ENCODE results near the gene KCND3.
A peak's percentile ranks its signal among the peaks of the same experiment; 100 is the strongest.

KCND3 gene

GRCh38 chr1:111989531-111990025 lies at the start of gene KCND3:
KCND3 (minus strand) TSS chr1:111989668.
- TF ChIP-seq POLR2A (IDR thresholded peaks at IDR 0.05; ENCODE audit: low read depth, low read length), result no peak
- FAIRE-seq (no peak), DNase-seq (ENCODE audit: insufficient read length, low spot score) (no peak)

- DNase-seq (ENCODE audit: insufficient read length, low spot score) (no peak), FAIRE-seq (no peak)
- TF ChIP-seq POLR2A (IDR thresholded peaks at IDR 0.05; ENCODE audit: low read depth, low read length), result no peak
Measured at GRCh38 chr1:112034277-112034676, 44.8 kb upstream of the KCND3 start.

GRCh38 chr1:112033439-112034120 lies 44.1 kb upstream of the KCND3 start:
- no peak for TF ChIP-seq POLR2A (IDR thresholded peaks at IDR 0.05; ENCODE audit: low read depth, low read length)
- DNase-seq (ENCODE audit: insufficient read length, low spot score) (no peak), FAIRE-seq (no peak)

DNA sequence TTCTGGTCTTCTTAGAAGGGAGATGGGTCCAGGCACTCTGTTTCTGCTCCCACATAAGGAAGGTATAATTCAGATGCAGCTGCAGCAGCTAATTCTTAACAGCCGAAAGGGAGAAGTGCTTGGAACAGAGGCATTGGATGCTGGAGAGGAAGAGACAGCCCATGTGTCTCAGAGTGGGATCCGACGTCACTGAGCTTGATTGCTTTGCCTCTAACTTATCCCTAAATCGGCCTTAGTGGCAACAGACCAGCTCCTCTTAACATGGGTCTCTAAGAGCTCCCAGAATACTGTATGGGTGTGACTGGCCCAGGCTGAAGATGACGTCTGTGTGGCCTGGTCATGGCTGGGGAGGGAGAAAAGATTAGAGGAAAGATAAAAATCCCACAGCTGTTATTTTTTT lies 40.7 kb upstream of the KCND3 start:
- no peak for TF ChIP-seq POLR2A (IDR thresholded peaks at IDR 0.05; ENCODE audit: low read depth, low read length)
- FAIRE-seq, result no peak
- DNase-seq (ENCODE audit: insufficient read length, low spot score), result no peak

- no peak for DNase-seq (ENCODE audit: insufficient read length, low spot score)
- no peak for FAIRE-seq
- no peak for TF ChIP-seq POLR2A (IDR thresholded peaks at IDR 0.05; ENCODE audit: low read depth, low read length)
Measured at GRCh38 chr1:112027696-112028095, 38.2 kb upstream of the KCND3 start.

DNA sequence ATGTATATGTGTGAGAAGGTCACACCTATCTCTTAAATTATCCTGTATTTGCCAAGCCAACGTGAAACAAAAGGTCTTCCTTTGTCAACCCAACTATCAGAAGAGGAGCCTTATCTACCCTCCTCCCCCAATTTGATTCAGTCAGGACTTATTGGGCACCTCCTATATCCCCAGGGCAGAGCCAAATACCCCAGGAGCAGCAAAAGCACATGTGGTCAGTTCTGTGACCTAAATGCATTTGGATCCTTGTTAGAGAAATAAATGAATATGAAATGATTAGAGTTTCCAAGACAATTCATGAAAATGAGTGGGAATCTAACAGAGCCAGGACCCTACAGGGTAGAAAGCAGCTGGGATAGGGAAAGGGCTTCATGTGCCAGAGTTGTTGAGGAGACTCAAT lies 37.0 kb upstream of the KCND3 start:
- FAIRE-seq, result no peak
- no peak for TF ChIP-seq POLR2A (IDR thresholded peaks at IDR 0.05; ENCODE audit: low read depth, low read length)
- no peak for DNase-seq (ENCODE audit: insufficient read length, low spot score)

DNA sequence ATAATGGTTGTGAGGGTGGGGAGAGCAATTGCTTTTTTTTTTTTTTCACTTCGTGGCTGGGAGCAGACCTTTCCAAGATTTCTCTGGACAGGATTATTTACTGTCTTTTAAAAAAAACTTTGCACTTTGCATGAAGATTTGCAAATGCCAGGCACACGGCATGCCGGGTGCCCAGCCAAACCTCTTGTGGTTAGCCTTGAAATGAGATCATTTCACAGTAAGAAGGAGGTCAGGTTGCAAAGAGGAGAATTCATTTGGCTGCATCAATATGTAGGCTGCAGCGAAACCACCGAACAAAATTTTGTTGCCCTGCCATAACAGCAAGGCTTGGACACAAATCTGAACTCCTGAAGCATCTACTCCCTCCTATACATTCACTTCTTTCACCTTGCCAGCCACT lies 36.5 kb upstream of the KCND3 start:
- DNase-seq (ENCODE audit: insufficient read length, low spot score) (no peak), FAIRE-seq (no peak)
- no peak for TF ChIP-seq POLR2A (IDR thresholded peaks at IDR 0.05; ENCODE audit: low read depth, low read length)

DNA sequence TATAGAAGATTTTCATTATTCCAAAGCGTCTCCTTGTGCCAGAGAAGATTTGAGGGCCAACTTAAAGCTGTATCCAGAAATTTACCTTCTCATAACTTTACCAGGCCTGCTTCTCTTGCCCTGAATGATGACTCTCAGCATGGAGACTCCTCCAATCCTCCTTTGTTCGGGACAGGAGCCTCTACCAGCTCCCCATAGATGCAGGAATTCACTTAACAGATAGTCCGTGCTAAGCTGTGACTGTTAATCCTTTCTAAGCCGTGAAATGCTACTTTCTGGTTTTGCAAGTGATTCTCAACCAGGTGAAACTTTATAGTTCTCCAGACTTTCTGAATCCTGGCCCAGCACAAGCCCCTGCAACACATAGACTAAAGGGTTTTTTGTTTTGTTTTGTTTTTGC lies 31.8 kb upstream of the KCND3 start:
- no peak for DNase-seq (ENCODE audit: insufficient read length, low spot score)
- TF ChIP-seq POLR2A (IDR thresholded peaks at IDR 0.05; ENCODE audit: low read depth, low read length), result no peak
- no peak for FAIRE-seq

DNA sequence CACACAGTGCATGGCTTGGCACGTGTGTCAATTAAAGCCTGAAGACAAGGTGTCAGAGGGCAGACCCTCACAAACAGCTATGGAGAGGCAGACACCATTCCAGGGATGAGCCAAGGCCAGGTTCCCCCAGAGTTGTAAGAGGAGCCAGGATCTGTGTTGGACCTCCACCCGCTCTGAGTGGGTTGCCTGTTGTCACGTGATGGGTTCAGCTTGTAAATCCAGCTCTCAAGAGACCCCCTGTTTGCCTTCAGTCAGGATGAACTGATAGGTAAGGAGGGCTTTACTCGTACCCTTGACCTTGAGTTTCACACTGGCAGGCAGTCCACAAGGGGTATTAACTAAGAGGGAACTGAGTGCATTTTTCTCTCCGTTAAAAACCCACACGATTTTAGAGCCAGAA lies 27.7 kb upstream of the KCND3 start:
- FAIRE-seq, result no peak

GRCh38 chr1:112012823-112013222 lies 23.4 kb upstream of the KCND3 start:
- DNase-seq (ENCODE audit: insufficient read length, low spot score), result no peak
- no peak for TF ChIP-seq POLR2A (IDR thresholded peaks at IDR 0.05; ENCODE audit: low read depth, low read length)
- no peak for FAIRE-seq

More for the DNA sequence above, 27.7 kb upstream of the KCND3 start:
- no peak for TF ChIP-seq POLR2A (IDR thresholded peaks at IDR 0.05; ENCODE audit: low read depth, low read length)
- no peak for DNase-seq (ENCODE audit: insufficient read length, low spot score)

GRCh38 chr1:112011202-112011601 lies 21.7 kb upstream of the KCND3 start:
- DNase-seq (ENCODE audit: insufficient read length, low spot score) (peak; percentile 46), FAIRE-seq (peak; percentile 70)
- no peak for TF ChIP-seq POLR2A (IDR thresholded peaks at IDR 0.05; ENCODE audit: low read depth, low read length)

DNA sequence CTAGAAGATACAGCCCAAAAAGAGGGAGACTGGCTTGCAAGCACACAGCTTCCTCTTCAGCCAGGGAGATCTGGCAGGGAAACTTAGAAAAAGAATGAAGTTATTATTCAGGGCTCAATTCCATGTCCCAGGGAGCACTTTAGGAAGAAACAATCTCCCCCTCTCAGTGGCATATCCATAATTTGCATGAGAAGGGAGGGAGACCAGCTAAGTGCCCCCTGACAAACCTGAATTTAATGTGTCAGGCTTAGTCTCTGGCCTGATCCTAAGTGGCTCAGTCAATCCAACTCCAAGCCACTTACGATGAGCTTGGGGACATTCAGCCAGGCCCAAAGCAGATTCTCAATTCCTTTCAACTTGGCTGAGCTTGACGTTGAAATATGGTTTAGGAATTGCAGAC lies 17.7 kb upstream of the KCND3 start:
- FAIRE-seq, result no peak
- TF ChIP-seq POLR2A (IDR thresholded peaks at IDR 0.05; ENCODE audit: low read depth, low read length), result no peak
- DNase-seq (ENCODE audit: insufficient read length, low spot score), result no peak

GRCh38 chr1:112006416-112007025 lies 17.1 kb upstream of the KCND3 start:
- TF ChIP-seq POLR2A (IDR thresholded peaks at IDR 0.05; ENCODE audit: low read depth, low read length), result no peak
- no peak for DNase-seq (ENCODE audit: insufficient read length, low spot score)
- no peak for FAIRE-seq

- DNase-seq (ENCODE audit: insufficient read length, low spot score) (no peak), FAIRE-seq (no peak)
- no peak for TF ChIP-seq POLR2A (IDR thresholded peaks at IDR 0.05; ENCODE audit: low read depth, low read length)
Measured at GRCh38 chr1:112004076-112004475, 14.6 kb upstream of the KCND3 start.

- no peak for TF ChIP-seq POLR2A (IDR thresholded peaks at IDR 0.05; ENCODE audit: low read depth, low read length)
- FAIRE-seq, result no peak
Measured at GRCh38 chr1:112002514-112002913, 13.0 kb upstream of the KCND3 start.

More at GRCh38 chr1:112002514-112002913, 13.0 kb upstream of the KCND3 start:
- DNase-seq (ENCODE audit: insufficient read length, low spot score), result no peak
